BE2C (cell line): ENCODE data around the gene SRPX2. TPM values are rescaled to one million over a fixed set of nuclear protein-coding genes. Genes with fewer than 3 reads are reported as not detected.

Source experiments
- DNase-seq: peaks from one replicate; pipeline ENCODE4 v3.0.0-alpha.2; 2020
- H3K27me3 ChIP-seq: fragments of 250-450 bp; sonication (Bioruptor Pico); 2 replicates; pipeline ENCODE4 v1.5.1; 2020; ENCODE audit warnings: mild to moderate bottlenecking
- H3K36me3 ChIP-seq: fragments of 250-450 bp; sonication (Bioruptor Pico); 2 replicates; pipeline ENCODE4 v1.5.1; 2020; ENCODE audit warnings: mild to moderate bottlenecking
- H3K4me1 ChIP-seq: fragments of 250-450 bp; sonication (Bioruptor Pico); 2 replicates; pipeline ENCODE4 v1.5.1; 2020
- H3K4me3 ChIP-seq: 2 replicates; pipeline ENCODE4 v1.5.1; 2011; ENCODE audit warnings: low read depth, low read length
- H3K9me3 ChIP-seq: fragments of 250-450 bp; sonication (Bioruptor Pico); 2 replicates; pipeline ENCODE4 v1.5.1; 2020
- polyA plus RNA-seq: library from polyadenylated mRNA; unstranded; fragments of >200 nt; gene quantifications from one replicate; pipeline ENCODE4 v1.2.1, GENCODE V29; 2012; ENCODE audit warnings: low read depth, missing spikeins; ENCODE audit not compliant: insufficient read length, insufficient read depth
- TF ChIP-seq, protein P1 (sequence below): IDR thresholded peaks from 2 replicates; pipeline ENCODE4 v1.5.1; 2012; ENCODE audit warnings: mild to moderate bottlenecking, low read depth, low read length

SRPX2 gene, protein sequence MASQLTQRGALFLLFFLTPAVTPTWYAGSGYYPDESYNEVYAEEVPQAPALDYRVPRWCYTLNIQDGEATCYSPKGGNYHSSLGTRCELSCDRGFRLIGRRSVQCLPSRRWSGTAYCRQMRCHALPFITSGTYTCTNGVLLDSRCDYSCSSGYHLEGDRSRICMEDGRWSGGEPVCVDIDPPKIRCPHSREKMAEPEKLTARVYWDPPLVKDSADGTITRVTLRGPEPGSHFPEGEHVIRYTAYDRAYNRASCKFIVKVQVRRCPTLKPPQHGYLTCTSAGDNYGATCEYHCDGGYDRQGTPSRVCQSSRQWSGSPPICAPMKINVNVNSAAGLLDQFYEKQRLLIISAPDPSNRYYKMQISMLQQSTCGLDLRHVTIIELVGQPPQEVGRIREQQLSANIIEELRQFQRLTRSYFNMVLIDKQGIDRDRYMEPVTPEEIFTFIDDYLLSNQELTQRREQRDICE
- polyA plus RNA-seq, result not detected

DNA sequence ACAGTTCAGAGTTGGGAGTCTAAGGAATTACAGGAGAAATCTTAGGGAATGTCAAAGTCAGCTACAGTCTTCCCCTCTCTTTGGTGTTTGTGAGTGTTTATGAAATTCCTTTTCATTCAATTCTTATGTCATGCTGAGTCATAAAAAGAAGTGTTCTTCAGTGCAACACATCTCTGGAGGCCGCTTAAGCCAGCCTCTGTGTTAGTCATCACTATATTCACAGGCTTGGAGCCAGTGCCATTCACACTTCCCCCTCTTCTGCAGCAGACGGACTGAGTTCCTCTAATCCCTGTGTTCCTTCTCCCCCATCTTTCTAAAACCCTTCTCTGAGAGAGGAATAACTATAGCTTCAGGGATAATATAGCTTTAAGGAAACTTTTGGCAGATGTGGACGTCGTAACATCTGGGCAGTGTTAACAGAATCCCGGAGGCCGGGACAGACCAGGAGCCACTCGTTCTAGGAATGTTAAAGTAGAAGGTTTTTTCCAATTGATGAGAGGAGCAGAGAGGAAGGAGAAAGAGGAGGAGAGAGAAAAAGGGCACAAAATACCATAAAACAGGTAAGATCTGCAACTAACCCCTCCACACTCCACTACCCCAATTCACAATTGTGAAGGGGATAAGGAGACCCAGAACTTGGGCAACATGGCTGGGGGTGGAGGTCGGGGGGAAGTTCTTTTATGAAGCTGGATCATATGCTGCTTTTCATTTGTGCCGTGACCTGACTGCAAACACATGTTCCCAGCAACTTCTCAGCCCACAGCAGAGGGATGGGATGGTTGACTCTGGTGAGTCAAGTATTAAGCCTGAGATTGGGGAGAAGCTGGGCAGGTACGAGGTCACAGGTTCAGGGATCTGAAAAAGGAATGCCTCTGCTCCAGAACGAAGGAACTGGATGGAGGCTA lies at the start of gene SRPX2:
Gene SRPX2 (plus strand): TSS at position 244 of the 905 bp plus-strand sequence. CDS start 2,124 bp downstream, outside the sequence.
- no peaks in the 10 kb centered on the region for H3K9me3 ChIP-seq
- no peaks in the 10 kb centered on the region for H3K4me1 ChIP-seq
- no peak within 1 kb of the TSS for H3K4me3 ChIP-seq
- H3K27me3 ChIP-seq, result no peaks in the 10 kb centered on the region
- TF ChIP-seq, protein P1, sequence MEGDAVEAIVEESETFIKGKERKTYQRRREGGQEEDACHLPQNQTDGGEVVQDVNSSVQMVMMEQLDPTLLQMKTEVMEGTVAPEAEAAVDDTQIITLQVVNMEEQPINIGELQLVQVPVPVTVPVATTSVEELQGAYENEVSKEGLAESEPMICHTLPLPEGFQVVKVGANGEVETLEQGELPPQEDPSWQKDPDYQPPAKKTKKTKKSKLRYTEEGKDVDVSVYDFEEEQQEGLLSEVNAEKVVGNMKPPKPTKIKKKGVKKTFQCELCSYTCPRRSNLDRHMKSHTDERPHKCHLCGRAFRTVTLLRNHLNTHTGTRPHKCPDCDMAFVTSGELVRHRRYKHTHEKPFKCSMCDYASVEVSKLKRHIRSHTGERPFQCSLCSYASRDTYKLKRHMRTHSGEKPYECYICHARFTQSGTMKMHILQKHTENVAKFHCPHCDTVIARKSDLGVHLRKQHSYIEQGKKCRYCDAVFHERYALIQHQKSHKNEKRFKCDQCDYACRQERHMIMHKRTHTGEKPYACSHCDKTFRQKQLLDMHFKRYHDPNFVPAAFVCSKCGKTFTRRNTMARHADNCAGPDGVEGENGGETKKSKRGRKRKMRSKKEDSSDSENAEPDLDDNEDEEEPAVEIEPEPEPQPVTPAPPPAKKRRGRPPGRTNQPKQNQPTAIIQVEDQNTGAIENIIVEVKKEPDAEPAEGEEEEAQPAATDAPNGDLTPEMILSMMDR, result no peak
- no peak for DNase-seq
- H3K36me3 ChIP-seq, result no peaks in the 10 kb centered on the region

DNA sequence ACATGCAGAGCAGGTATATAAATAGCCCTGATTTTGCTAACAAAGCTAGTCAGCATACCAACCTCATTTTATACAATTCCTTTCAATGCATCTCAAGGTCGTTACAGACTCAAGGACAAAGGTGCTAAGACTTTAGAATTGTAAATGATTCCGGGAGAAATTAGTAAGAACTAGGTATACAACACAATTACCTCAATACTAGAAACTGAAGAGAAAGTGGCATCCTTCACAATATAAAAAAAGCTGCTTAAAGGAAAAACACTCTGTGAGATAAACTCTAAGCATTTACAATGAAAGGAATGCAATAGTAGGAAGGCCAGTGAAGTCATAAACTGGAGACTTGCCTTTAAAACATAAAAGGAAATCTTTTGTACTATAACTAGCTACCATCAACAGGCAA lies 47.4 kb upstream of the SRPX2 start:
- no peaks in the 10 kb centered on the region for H3K27me3 ChIP-seq
- H3K4me3 ChIP-seq, result no peak overlapping the region
- no peaks in the 10 kb centered on the region for H3K36me3 ChIP-seq
- H3K4me1 ChIP-seq, result no peaks in the 10 kb centered on the region
- no peak for DNase-seq
- TF ChIP-seq, protein P1, result no peak
- no peaks in the 10 kb centered on the region for H3K9me3 ChIP-seq

DNA sequence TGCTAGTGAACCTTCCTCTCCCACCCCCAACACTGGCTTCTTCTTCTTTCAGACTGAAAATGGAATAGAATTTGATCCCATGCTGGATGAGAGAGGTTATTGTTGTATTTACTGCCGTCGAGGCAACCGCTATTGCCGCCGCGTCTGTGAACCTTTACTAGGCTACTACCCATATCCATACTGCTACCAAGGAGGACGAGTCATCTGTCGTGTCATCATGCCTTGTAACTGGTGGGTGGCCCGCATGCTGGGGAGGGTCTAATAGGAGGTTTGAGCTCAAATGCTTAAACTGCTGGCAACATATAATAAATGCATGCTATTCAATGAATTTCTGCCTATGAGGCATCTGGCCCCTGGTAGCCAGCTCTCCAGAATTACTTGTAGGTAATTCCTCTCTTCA lies 44.5 kb upstream of the SRPX2 start:
- no peak overlapping the region for H3K4me3 ChIP-seq
- TF ChIP-seq, protein P1, result no peak

DNA sequence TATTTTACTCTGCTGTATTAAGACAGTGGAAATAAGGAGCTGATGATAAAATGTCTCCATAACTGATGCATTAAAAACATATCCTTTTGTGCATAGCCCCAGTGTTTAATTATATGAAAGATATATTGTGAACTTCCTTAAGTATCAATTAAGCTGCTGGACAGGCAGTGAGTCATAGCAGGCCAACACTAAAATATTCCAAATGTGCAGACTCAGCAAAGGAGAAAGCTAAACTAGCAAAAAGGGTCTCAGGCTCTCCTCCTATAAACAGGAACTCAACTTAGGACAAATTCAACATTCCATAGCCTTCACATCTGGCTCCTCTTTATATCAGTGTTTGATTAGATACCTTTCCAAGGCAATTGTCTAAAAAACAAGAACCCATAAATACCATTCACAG lies 43.7 kb upstream of the SRPX2 start:
- no peaks in the 10 kb centered on the region for H3K9me3 ChIP-seq
- no peaks in the 10 kb centered on the region for H3K27me3 ChIP-seq
- no peaks in the 10 kb centered on the region for H3K4me1 ChIP-seq
- H3K4me3 ChIP-seq, result no peak overlapping the region
- H3K36me3 ChIP-seq, result no peaks in the 10 kb centered on the region
- TF ChIP-seq, protein P1, result no peak
- DNase-seq, result no peak

More for the DNA sequence above, 44.5 kb upstream of the SRPX2 start:
- Histone ChIP-seq H3K4me1 (no peaks in the 10 kb centered on the region), H3K27me3 (no peaks in the 10 kb centered on the region), H3K36me3 (no peaks in the 10 kb centered on the region), H3K9me3 (no peaks in the 10 kb centered on the region)
- DNase-seq, result no peak

DNA sequence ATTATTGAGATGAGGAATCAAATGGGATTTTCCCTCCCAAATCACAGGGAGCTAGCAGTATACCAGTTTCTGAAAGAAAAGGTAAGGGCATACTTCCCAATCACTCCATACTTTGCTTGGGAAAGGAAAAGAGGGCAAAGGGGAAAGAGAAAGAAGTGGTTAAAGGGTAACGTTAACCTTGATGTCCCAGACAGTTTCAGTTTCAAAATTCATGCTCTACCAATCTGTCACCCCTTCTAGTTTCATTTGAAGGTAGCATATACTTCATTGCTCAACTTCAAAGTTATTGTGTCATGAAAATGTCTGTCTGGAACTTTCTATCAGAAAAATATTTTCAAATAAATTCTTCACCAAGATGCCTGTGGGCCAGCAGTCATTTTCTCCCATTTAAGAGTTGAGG lies 43.2 kb upstream of the SRPX2 start:
- Histone ChIP-seq H3K4me1 (no peaks in the 10 kb centered on the region), H3K27me3 (no peaks in the 10 kb centered on the region), H3K36me3 (no peaks in the 10 kb centered on the region), H3K4me3 (no peak overlapping the region), H3K9me3 (no peaks in the 10 kb centered on the region)
- TF ChIP-seq, protein P1, result no peak
- no peak for DNase-seq
